NCI-H2081 (cell line): Measurements from ENCODE around the gene STEEP1.
"Not testable (repeated sequence)": the region's sequence is repeated elsewhere in the genome, so short reads cannot be mapped to it uniquely, and the experiment has no call there.

Experiments used
- DNase-seq, 2 experiments: peaks; one replicate each; lab custom pipeline; 2025; lab: John Stamatoyannopoulos, UW

The STEEP1 gene

DNA sequence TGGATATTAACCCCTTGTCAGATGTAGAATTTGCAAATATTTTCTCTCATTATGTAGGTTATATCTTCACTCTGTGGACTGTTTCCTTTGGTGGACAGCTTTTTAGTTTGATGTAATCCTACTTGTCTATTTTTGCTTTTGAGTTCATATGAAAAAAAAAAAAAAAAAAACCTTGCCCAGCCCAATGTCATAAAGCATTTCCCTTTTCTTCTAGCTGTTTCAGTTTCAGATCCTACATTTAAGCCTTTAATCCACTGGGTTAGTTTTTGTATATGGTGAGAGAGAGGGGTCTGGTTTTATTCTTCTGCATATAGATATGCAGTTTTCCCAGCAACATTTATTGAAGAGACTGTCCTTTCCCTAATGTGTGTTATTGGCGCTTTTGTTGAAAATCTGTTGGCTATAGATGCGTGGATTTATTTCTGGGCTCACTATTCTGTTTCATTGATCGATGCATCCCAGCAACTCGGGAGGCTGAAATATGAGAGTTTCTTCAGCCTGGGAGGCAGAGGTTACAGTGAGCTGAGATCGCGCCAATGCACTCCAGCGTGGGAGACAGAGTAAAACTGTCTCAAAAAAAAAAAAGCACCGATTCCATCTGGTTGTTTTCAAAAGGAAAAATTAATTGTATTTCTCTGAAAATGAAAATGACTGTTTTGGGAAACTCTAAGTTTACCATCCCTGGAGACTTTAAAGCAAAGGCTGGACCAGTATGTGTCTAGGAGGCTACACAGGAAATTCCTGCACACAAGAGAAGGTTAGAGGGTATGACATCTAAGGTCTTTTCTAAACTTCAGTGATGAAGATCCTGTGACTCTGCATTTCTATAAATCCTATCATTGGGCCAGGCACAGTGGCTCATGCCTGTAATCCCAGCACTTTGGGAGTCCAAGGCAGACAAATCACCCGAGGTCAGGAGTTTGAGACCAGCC is 35.6 kb downstream of the STEEP1 start:
- no peak for DNase-seq

DNA sequence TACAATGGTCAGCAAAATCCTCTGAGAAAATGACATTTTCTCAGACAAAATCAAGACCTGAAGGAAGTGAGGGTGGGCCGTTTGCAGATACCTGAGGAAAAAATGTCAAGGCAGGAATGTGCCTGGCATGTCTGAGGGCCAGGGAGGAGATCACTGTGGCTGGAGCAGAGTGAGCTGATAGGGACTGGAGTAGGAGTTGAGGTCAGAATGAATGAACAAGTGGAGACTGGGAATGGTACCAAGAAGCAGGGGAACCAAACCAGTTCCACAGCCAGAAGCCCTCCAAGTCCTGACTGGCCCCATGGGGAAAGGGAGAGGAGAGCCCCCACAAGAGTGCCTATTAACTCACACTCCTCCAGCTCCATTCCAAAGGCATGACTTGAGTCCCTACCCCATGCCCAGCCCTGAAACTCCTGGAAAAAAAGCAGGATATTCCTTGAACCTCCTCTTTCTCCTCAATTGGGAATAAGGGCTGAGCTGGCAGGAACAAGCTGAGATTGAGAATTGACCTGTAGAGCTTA is 41.5 kb downstream of the STEEP1 start:
- DNase-seq = no peak

GRCh38 chrX:119521246-119521645 is 44.0 kb downstream of the STEEP1 start:
- no peak for DNase-seq

- no peak for DNase-seq
Measured at GRCh38 chrX:119518371-119518770, 46.8 kb downstream of the STEEP1 start.

GRCh38 chrX:119516157-119516702 is 49.0 kb downstream of the STEEP1 start:
- peak; percentile 78 to 83 for DNase-seq

- DNase-seq = peak; percentile 86 to 87
Measured at GRCh38 chrX:119512146-119512800, 52.9 kb downstream of the STEEP1 start.

GRCh38 chrX:119507206-119507605 is 58.0 kb downstream of the STEEP1 start:
- DNase-seq = no peak

GRCh38 chrX:119505945-119506344 is 59.3 kb downstream of the STEEP1 start:
- DNase-seq = no peak

DNA sequence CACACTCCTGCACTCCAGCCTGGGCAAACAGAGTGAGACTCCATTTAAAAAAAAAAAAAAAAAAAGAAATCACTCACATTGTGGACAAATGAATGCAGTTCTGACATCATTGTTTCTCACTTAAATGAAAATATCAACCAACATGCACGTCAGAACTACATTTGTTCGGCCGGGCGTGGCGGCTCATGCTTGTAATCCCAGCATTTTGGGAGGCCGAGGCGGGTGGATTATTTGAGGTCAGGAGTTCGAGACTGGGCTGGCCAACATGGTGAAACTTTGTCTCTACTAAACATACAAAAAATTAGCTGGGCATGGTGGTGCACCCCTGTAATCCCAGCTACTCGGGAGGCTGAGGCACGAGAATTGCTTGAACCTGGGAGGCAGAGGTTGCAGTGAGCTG is 60.1 kb downstream of the STEEP1 start:
- DNase-seq = not testable (repeated sequence)

GRCh38 chrX:119503484-119503861 is 61.7 kb downstream of the STEEP1 start:
- no peak for DNase-seq

DNA sequence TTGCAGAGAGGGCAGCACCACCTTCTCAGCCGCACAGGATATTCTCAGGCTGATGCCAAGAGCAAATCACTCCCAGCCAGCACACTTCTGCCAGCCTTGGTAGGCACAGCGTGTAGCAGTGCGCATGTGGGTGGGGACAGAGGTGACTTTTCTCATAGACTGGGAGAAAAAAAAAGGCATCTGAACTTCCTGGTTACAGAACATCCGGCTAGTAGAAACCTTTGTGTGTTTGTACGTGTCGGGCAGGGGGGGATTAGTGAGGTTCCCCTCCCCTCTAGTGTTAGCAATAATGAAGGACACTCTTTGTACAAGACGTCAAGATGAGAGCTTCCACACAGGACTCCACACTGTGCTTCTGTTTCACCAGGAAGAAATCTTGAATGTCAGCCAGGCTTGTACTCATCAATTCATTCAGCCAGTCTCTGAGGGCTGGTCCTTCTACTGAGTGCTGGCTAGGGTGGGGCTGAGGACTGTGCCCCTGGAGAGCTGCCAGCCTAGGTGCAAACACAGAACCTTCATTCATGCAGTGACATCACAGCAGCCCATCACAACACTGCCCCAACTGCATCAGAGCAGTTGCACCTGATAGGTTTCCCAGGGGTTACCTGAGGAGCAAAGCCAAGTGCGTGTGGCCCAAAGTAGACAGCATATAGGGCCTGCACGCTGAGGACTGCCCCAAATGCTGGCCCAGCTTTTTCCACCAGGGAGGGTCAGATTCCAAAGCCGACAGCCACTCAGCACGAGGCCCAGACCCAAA is 62.3 kb downstream of the STEEP1 start:
- peak; percentile 75 to 88 for DNase-seq

DNA sequence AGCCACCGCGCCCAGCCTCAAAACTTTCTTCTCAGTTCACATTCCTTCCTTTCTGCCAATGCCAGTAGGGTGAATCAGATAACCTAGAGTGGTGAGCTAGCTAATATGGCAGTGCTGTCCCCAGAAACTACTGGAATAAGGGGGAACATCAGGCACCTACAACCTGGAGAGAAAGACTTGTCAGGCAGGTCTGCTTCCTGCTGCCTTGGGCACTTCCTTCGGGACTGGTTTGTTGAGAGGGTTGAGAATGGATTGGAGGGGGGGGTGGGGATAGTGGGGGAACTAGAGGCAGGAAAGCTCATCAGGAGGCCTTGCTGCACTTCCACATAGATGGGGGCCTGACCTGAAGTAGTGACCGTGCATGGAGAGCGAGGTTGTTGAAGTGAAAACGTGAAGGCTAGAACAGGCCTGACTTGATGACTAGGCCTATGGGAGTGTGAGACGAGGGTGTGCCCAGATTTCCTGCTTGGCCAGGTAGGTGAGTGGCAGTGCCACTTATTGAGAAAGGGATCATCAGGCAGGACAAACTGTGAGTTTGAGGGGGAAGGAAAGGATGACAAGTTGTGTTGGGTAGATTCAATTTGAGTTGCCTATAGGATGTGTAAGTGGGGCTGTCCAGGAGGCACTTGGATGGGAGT is 63.6 kb downstream of the STEEP1 start:
- DNase-seq = no peak

DNA sequence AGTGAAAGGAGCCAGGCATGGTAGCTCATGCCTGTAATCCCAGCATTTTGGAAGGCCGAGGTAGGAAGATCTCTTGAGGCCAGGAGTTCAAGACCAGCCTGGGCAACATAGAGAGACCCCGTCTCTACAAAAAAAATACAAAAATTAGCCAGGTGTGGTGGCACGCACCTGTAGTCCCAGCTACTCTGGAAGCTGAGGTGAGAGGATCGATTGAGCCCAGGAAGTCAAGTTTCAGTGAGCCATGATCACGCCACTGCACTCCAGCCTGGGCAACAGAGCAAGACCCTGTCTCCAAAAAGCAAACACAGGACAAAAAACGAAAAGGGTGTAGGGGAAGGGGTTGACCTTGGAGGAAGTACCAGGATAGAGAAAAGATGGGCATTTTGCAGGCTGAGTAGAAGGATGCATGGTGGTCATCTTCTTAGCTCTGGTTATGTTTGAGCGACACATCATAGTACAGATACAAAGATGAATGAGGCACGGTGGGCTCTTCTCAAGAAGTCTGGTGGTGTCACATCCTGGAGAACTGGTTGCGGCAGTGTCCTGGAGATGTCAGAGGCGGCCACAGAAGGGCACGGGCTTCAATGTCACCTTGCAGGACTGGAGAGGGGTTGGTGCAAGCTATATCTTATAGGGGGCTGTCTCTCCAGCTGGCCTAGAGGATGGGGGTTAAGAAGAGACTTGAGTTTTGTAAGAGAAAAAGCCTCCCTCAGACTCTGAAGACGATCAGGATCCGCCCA is 65.0 kb downstream of the STEEP1 start:
- DNase-seq = no peak

- DNase-seq = no peak
Measured at GRCh38 chrX:119497185-119497584, 68.0 kb downstream of the STEEP1 start.

- no peak for DNase-seq
Measured at GRCh38 chrX:119495734-119496726, 69.2 kb downstream of the STEEP1 start.

- not testable (repeated sequence) for DNase-seq
Measured at GRCh38 chrX:119493851-119494495, 71.2 kb downstream of the STEEP1 start.

- DNase-seq = no peak
Measured at GRCh38 chrX:119492463-119492862, 72.7 kb downstream of the STEEP1 start.

DNA sequence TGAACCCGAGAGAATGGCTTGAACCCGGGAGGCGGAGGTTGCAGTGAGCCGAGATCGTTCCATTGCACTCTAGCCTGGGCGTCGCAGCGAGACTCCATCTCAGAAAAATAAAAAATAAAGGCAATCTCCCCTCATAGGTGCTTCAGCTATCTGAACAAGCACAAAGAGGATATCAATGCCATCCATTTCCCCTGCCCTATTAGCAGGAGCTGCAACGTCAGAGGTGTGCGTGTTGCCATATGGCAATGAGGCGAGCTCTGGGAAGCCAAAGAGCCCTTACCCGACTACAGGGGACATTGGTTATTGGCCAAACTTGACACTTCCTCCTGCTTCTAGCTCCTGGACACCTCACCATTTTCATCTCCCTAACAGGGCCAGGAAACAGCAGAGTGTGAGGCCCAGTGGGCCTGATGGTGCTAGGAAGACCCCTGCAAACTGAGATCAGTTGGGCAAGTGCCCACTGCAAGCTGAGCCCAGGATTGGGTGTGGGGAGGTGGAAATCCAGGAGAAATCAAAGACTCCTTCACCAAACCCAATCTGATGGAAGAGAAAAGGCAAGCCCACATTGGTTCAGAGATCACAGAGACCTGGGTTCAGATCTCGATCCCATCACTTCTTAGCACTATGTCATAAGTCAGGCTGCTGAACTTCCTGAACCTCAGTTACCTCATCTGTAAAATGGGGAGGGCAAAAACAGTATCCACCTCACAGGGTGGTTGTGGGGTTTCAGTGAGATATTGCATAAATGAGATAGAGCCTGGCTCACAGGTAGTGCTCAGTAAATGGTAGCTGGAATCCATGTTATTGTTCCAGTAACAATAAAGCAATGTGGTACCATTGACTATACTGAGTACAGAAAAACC is 75.8 kb downstream of the STEEP1 start:
- no peak for DNase-seq
